Activated CD8-positive, alpha-beta T cell treated with anti-CD3 and anti-CD28 coated beads for 36 hours (primary cell): ENCODE results near the gene LMF1. TPM values are rescaled to one million over a fixed set of nuclear protein-coding genes. Genes with fewer than 3 reads are reported as not detected.

ENCODE experiments used
- ATAC-seq: fragments of 200-7000 bp; cut with Tn5 transposase; one replicate; pipeline ENCODE4 v1.10.0; 2021; ENCODE audit warnings: mild to moderate bottlenecking, moderate library complexity
- CTCF ChIA-PET: fragments of 350-600 bp; sonication (Branson Sonifier 250); formaldehyde crosslinking; loops from one replicate; lab custom pipeline; 2021; ENCODE audit warnings: antibody characterized with exemption; lab: Charles Lee
- POLR2A ChIA-PET: fragments of 350-600 bp; sonication (Branson Sonifier 250); formaldehyde crosslinking; loops from one replicate; lab custom pipeline; 2021; ENCODE audit warnings: antibody characterized with exemption; lab: Charles Lee
- DNase-seq: peaks from one replicate; pipeline ENCODE4 v3.0.0-alpha.2; 2020
- H3K27ac Mint-ChIP-seq: one replicate; pipeline ENCODE4 v1.8.0; 2021; ENCODE audit warnings: mild to moderate bottlenecking, mixed read lengths
- H3K27me3 Mint-ChIP-seq: one replicate; pipeline ENCODE4 v1.8.0; 2021; ENCODE audit warnings: mixed read lengths
- H3K36me3 Mint-ChIP-seq: one replicate; pipeline ENCODE4 v1.8.0; 2021; ENCODE audit warnings: low read depth, mixed read lengths
- H3K4me1 Mint-ChIP-seq: one replicate; pipeline ENCODE4 v1.8.0; 2021; ENCODE audit warnings: low read depth, mixed read lengths
- H3K4me3 Mint-ChIP-seq: one replicate; pipeline ENCODE4 v1.8.0; 2021; ENCODE audit warnings: mild to moderate bottlenecking, moderate library complexity, mixed read lengths
- H3K9me3 Mint-ChIP-seq: one replicate; pipeline ENCODE4 v1.8.0; 2021; ENCODE audit warnings: mixed read lengths
- intact Hi-C: fragments of 100-400 bp; cut with micrococcal nuclease; formaldehyde crosslinking; loops from one replicate; pipeline ENCODE4 v1.10.0; 2022
- total RNA-seq, 2 experiments: library from RNA; stranded (reverse); gene quantifications; one replicate each; pipeline ENCODE4 v1.2.3, GENCODE V29; 2021
- TF ChIP-seq, protein P1 (sequence below): fragments of 200-600 bp; IDR thresholded peaks from one replicate; pipeline ENCODE4 v1.8.0; 2022; ENCODE audit warnings: antibody characterized with exemption, mild to moderate bottlenecking

LMF1 gene
- total RNA-seq, 2 experiments from 2014 or later: 8.7 to 9.7 TPM

DNA sequence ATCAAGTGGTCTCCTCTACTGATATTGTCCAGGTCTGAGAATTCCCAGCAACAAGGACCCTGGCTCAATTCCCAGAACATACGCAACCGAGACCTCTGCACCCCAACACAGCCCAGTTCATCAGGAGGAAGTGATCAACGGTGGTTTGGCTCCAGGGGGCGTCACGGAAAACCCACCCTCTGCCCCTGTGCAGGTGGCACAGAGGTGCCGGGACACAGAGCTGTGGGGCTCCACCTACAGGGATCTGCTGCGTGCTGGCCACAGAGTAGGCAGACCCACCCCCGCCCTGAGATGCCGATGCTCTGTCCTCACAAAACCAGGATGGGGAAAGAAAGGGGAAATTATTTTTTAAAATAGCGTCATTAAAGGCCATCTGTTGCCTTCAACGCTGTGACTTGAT, 69.6 kb downstream of the LMF1 start:
- DNase-seq: no peak
- ChIA-PET CTCF (no interaction called here), POLR2A (no interaction called here)
- intact Hi-C loops: no loop called here
- no peaks in the 10 kb centered on the region for H3K4me1 Mint-ChIP-seq
- no peaks in the 10 kb centered on the region for H3K9me3 Mint-ChIP-seq
- ATAC-seq: no peak
- H3K4me3 Mint-ChIP-seq: no peak overlapping the region
- no peaks in the 10 kb centered on the region for H3K27me3 Mint-ChIP-seq
- peaks cover 7% of the 10 kb centered on the region for H3K36me3 Mint-ChIP-seq
- TF ChIP-seq, protein P1, sequence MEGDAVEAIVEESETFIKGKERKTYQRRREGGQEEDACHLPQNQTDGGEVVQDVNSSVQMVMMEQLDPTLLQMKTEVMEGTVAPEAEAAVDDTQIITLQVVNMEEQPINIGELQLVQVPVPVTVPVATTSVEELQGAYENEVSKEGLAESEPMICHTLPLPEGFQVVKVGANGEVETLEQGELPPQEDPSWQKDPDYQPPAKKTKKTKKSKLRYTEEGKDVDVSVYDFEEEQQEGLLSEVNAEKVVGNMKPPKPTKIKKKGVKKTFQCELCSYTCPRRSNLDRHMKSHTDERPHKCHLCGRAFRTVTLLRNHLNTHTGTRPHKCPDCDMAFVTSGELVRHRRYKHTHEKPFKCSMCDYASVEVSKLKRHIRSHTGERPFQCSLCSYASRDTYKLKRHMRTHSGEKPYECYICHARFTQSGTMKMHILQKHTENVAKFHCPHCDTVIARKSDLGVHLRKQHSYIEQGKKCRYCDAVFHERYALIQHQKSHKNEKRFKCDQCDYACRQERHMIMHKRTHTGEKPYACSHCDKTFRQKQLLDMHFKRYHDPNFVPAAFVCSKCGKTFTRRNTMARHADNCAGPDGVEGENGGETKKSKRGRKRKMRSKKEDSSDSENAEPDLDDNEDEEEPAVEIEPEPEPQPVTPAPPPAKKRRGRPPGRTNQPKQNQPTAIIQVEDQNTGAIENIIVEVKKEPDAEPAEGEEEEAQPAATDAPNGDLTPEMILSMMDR: no peak
- H3K27ac Mint-ChIP-seq: no peak overlapping the region

DNA sequence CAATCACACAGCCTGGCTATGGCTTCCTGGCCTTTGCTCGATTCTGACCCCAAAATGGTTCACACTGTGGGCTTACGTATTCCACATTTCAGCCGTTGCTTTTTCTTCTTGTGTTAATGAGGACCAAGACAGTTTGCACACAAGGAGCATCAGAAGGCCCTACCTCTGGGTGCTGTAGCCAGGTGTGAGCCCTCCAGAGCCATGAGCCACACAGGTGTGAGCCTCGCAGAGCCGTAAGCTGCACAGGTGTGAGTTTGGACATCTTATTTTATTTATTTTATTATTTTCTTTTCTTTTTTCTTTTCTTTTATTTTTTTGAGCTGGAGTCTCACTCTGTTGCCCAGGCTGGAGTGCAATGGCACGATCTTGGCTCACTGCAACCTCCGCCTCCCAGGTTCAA, 70.6 kb downstream of the LMF1 start:
- no peak for ATAC-seq
- intact Hi-C loops: no loop called here
- CTCF ChIA-PET: no interaction called here
- Mint-ChIP-seq H3K27ac (no peak overlapping the region), H3K4me1 (no peaks in the 10 kb centered on the region), H3K36me3 (peaks cover 3% of the 10 kb centered on the region), H3K9me3 (no peaks in the 10 kb centered on the region), H3K4me3 (no peak overlapping the region), H3K27me3 (no peaks in the 10 kb centered on the region)
- DNase-seq: no peak
- POLR2A ChIA-PET: no interaction called here
- TF ChIP-seq, protein P1: no peak

DNA sequence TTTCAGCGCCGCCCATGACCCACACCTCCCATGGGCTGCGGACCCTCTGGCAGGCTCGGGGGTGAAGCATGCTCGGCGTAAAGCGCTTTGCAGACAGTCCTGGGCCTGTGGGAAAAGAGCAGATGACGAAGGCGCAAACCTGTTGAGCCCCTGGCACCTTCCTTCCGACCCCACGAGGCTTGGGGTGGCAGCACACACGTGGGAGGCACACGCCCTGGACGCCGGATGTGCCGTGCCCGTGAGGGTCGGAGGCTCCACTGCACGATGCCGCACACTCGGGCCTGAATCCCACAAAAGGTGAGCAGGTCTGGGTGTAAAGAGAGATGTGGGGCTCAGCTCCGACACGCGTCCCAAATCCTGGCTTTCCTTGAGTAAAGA, 71.1 kb downstream of the LMF1 start:
- DNase-seq (no peak), ATAC-seq (no peak)
- Mint-ChIP-seq H3K27me3 (no peaks in the 10 kb centered on the region), H3K4me3 (no peak overlapping the region), H3K9me3 (no peaks in the 10 kb centered on the region), H3K36me3 (no peaks in the 10 kb centered on the region), H3K4me1 (no peaks in the 10 kb centered on the region), H3K27ac (no peak overlapping the region)
- intact Hi-C loops: no loop called here
- POLR2A ChIA-PET: no interaction called here
- TF ChIP-seq, protein P1: no peak
- CTCF ChIA-PET: no interaction called here

DNA sequence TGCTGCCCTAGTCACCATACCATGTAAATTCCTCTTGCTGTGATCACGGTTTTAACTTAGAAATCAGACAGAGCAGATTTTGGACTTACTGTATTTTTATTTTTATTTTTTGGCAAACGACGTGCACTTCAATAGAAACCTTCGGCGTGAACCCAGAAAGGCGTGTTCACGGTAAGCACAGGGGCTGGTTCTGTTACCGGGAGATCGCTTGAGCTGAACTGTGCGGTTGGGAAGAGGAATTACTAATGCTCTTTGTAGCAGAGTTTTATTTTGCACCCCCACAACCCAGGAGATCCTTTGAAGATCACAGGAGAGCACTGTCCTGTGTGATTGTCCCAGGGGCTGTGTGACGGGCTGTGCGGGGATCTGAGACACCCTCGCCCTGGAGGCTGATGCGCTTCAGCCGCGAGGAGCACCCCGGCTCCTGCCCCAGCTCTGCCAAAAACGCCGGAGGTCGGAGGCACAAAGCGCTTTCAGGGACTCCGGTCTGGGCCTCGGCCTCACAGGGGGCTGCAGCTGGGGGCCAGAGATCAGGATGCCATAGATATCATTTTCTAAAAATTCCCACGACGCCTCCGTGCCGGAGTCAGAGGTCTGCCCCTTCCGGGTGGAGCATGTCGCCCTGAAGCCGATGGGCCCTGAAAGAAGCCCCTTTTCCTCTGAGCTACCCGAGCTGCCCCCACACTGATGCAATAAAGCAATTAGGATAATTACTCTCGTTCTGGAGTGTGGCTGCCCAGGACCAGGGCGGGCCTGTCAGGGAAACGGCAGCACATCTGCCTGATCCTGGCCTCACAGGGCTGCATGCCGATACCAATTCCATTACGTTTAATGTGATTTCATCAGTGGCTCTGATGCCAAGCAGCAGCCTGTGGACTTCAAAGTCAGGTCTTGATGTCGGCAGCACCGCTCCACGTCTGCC, 71.8 kb downstream of the LMF1 start:
- H3K4me1 Mint-ChIP-seq: no peaks in the 10 kb centered on the region
- H3K9me3 Mint-ChIP-seq: no peaks in the 10 kb centered on the region
- H3K27ac Mint-ChIP-seq: no peak overlapping the region
- TF ChIP-seq, protein P1: no peak
- H3K36me3 Mint-ChIP-seq: no peaks in the 10 kb centered on the region
- no peak for ATAC-seq
- H3K4me3 Mint-ChIP-seq: no peak overlapping the region
- intact Hi-C loops: no loop called here
- ChIA-PET CTCF (no interaction called here), POLR2A (no interaction called here)
- no peak for DNase-seq
- no peaks in the 10 kb centered on the region for H3K27me3 Mint-ChIP-seq

DNA sequence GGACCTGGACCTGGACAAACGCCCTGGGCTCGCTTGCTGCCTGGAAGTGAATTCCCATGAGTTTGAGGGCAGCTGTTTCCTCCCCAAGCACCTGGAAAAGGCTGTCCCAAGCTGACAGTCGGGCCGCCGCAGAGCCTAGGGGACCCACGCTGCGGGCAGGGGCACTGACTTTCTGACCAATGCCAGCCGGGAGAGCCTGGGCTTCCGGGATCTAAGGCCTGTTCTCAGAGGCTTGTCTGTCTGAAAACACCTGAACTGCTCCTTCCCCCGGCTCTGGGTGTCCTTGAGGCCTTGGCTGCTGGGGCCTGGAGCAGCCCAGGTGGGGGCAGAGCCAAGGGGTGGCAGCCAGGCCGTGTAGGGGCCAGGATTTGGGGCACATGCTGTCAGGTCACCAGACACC, 72.6 kb downstream of the LMF1 start:
- intact Hi-C loops: no loop called here
- Mint-ChIP-seq H3K9me3 (no peaks in the 10 kb centered on the region), H3K27me3 (no peaks in the 10 kb centered on the region), H3K36me3 (no peaks in the 10 kb centered on the region), H3K4me3 (no peak overlapping the region), H3K4me1 (no peaks in the 10 kb centered on the region), H3K27ac (no peak overlapping the region)
- ChIA-PET CTCF (no interaction called here), POLR2A (no interaction called here)
- DNase-seq (no peak), ATAC-seq (no peak)
- TF ChIP-seq, protein P1: no peak
